ENCODE measurements around the gene LRCH1.

GRCh38 chr13:46754812-46755211 lies 201.8 kb downstream of the LRCH1 start:
- TF ChIP-seq CTCF (IDR thresholded peaks at IDR 0.05) (no peak), POLR2A (IDR thresholded peaks at IDR 0.05) (no peak)
